Measurements from ENCODE around the gene EPB42. TPM values are rescaled to one million over a fixed set of nuclear protein-coding genes. Genes with fewer than 3 reads are reported as not detected.

Gene EPB42
- total RNA-seq, 1 experiment from 2014 or later = not detected

DNA sequence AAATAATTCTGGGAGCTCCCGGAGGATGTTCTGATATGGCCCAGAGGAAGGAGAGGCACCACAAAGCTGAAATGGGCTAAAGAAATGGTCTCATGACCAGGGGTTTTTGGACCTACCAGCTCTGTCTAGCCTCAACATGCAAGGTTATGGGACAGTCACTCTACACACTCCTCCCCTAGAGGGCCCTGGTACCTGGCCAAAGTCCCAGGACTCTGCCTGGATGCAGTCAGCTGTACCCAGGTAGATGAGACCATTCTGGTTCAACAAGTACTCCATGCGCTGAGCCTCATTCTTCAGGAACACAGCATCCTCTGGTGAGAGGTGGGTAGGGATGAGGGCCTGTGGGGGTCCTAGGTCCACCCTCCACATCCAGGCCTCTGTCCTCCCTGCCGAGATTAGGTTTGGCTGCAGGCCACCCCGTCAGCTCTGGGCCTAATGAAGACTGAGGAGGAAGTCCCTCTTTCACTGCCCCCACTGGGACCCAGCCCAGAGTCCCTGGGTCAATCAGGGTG, 9.5 kb downstream of the EPB42 start:
- CTCF ChIA-PET = interaction anchor here (0.7 to 6.4 kb wide), 7 partner anchors 8 to 75 kb away, joined by 3 to 84 read pairs (median 5); no protein-coding TSS in a partner anchor
- no peak for ATAC-seq
- Mint-ChIP-seq H3K9me3 (no peaks in the 10 kb centered on the region), H3K4me1 (peaks cover 13% of the 10 kb centered on the region), H3K4me3 (no peak overlapping the region), H3K27me3 (ENCODE audit: low read depth) (no peaks in the 10 kb centered on the region), H3K27ac (no peak overlapping the region), H3K36me3 (no peaks in the 10 kb centered on the region)
- no peak for TF ChIP-seq TP53 (CRISPR knock-in tag; IDR thresholded peaks at IDR 0.05)
- TF ChIP-seq, protein P1, sequence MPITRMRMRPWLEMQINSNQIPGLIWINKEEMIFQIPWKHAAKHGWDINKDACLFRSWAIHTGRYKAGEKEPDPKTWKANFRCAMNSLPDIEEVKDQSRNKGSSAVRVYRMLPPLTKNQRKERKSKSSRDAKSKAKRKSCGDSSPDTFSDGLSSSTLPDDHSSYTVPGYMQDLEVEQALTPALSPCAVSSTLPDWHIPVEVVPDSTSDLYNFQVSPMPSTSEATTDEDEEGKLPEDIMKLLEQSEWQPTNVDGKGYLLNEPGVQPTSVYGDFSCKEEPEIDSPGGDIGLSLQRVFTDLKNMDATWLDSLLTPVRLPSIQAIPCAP (CRISPR knock-in tag; IDR thresholded peaks at IDR 0.05) = no peak
- TF ChIP-seq, protein P2, sequence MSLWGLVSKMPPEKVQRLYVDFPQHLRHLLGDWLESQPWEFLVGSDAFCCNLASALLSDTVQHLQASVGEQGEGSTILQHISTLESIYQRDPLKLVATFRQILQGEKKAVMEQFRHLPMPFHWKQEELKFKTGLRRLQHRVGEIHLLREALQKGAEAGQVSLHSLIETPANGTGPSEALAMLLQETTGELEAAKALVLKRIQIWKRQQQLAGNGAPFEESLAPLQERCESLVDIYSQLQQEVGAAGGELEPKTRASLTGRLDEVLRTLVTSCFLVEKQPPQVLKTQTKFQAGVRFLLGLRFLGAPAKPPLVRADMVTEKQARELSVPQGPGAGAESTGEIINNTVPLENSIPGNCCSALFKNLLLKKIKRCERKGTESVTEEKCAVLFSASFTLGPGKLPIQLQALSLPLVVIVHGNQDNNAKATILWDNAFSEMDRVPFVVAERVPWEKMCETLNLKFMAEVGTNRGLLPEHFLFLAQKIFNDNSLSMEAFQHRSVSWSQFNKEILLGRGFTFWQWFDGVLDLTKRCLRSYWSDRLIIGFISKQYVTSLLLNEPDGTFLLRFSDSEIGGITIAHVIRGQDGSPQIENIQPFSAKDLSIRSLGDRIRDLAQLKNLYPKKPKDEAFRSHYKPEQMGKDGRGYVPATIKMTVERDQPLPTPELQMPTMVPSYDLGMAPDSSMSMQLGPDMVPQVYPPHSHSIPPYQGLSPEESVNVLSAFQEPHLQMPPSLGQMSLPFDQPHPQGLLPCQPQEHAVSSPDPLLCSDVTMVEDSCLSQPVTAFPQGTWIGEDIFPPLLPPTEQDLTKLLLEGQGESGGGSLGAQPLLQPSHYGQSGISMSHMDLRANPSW (CRISPR knock-in tag; conservative IDR thresholded peaks at IDR 0.05; ENCODE audit: low read depth) = no peak
- TF ChIP-seq ZNF232 (CRISPR knock-in tag; IDR thresholded peaks at IDR 0.05) = no peak
- TF ChIP-seq, protein P3, sequence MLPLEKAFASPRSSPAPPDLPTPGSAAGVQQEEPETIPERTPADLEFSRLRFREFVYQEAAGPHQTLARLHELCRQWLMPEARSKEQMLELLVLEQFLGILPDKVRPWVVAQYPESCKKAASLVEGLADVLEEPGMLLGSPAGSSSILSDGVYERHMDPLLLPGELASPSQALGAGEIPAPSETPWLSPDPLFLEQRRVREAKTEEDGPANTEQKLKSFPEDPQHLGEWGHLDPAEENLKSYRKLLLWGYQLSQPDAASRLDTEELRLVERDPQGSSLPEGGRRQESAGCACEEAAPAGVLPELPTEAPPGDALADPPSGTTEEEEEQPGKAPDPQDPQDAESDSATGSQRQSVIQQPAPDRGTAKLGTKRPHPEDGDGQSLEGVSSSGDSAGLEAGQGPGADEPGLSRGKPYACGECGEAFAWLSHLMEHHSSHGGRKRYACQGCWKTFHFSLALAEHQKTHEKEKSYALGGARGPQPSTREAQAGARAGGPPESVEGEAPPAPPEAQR (CRISPR knock-in tag; IDR thresholded peaks at IDR 0.05) = no peak
- no peak for TF ChIP-seq PRDM15 (CRISPR knock-in tag; IDR thresholded peaks at IDR 0.05)
- no peak for TF ChIP-seq ZNF416 (CRISPR knock-in tag; IDR thresholded peaks at IDR 0.05)
- TF ChIP-seq, protein P4, sequence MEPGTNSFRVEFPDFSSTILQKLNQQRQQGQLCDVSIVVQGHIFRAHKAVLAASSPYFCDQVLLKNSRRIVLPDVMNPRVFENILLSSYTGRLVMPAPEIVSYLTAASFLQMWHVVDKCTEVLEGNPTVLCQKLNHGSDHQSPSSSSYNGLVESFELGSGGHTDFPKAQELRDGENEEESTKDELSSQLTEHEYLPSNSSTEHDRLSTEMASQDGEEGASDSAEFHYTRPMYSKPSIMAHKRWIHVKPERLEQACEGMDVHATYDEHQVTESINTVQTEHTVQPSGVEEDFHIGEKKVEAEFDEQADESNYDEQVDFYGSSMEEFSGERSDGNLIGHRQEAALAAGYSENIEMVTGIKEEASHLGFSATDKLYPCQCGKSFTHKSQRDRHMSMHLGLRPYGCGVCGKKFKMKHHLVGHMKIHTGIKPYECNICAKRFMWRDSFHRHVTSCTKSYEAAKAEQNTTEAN (CRISPR knock-in tag; IDR thresholded peaks at IDR 0.05) = no peak
- TF ChIP-seq ZNF263 (CRISPR knock-in tag; IDR thresholded peaks at IDR 0.05; ENCODE audit: low read depth) = no peak
- TF ChIP-seq RELA (CRISPR knock-in tag; IDR thresholded peaks at IDR 0.05; ENCODE audit: borderline replicate concordance) = no peak
- TF ChIP-seq PRRX2 (CRISPR knock-in tag; IDR thresholded peaks at IDR 0.05) = no peak
- POLR2A ChIA-PET = no interaction called here
- no peak for DNase-seq (ENCODE audit: low spot score)

GRCh38 chr15:43210807-43211206, 10.0 kb downstream of the EPB42 start:
- DNase-seq (ENCODE audit: low spot score) (no peak), ATAC-seq (no peak)
- H3K4me1 Mint-ChIP-seq = peaks cover 13% of the 10 kb centered on the region
- no peak overlapping the region for H3K4me3 Mint-ChIP-seq
- no peaks in the 10 kb centered on the region for H3K36me3 Mint-ChIP-seq
- no peaks in the 10 kb centered on the region for H3K9me3 Mint-ChIP-seq
- ChIA-PET CTCF (interaction anchor here (0.9 to 6.4 kb wide), 5 partner anchors 8 to 75 kb away, joined by 4 to 84 read pairs (median 5); no protein-coding TSS in a partner anchor), POLR2A (interaction anchor here (0.8 kb wide), 1 partner anchor 8 kb away, joined by 3 read pairs; no protein-coding TSS in a partner anchor)
- H3K27ac Mint-ChIP-seq = no peak overlapping the region
- H3K27me3 Mint-ChIP-seq (ENCODE audit: low read depth) = no peaks in the 10 kb centered on the region
- TF ChIP-seq ZNF263 (CRISPR knock-in tag; IDR thresholded peaks at IDR 0.05; ENCODE audit: low read depth) = no peak
- TF ChIP-seq TEAD1 (CRISPR knock-in tag; IDR thresholded peaks at IDR 0.05) = no peak
- TF ChIP-seq FOXJ3 (CRISPR knock-in tag; IDR thresholded peaks at IDR 0.05; ENCODE audit: borderline replicate concordance) = no peak
- no peak for TF ChIP-seq RORB (CRISPR knock-in tag; IDR thresholded peaks at IDR 0.05)
- TF ChIP-seq SMAD4 (CRISPR knock-in tag; IDR thresholded peaks at IDR 0.05) = no peak
- no peak for TF ChIP-seq ZNF138 (CRISPR knock-in tag; conservative IDR thresholded peaks at IDR 0.05)
- no peak for TF ChIP-seq PRRX2 (CRISPR knock-in tag; IDR thresholded peaks at IDR 0.05)
- TF ChIP-seq, protein P1 (CRISPR knock-in tag; IDR thresholded peaks at IDR 0.05) = no peak
- no peak for TF ChIP-seq ZNF671 (CRISPR knock-in tag; IDR thresholded peaks at IDR 0.05)
- no peak for TF ChIP-seq OVOL2 (CRISPR knock-in tag; IDR thresholded peaks at IDR 0.05; ENCODE audit: borderline replicate concordance)
- TF ChIP-seq, protein P5, sequence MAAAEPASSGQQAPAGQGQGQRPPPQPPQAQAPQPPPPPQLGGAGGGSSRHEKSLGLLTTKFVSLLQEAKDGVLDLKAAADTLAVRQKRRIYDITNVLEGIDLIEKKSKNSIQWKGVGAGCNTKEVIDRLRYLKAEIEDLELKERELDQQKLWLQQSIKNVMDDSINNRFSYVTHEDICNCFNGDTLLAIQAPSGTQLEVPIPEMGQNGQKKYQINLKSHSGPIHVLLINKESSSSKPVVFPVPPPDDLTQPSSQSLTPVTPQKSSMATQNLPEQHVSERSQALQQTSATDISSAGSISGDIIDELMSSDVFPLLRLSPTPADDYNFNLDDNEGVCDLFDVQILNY (CRISPR knock-in tag; IDR thresholded peaks at IDR 0.05) = no peak
- no peak for TF ChIP-seq GABPB1 (CRISPR knock-in tag; IDR thresholded peaks at IDR 0.05)
- TF ChIP-seq MXD4 (CRISPR knock-in tag; IDR thresholded peaks at IDR 0.05; ENCODE audit: borderline replicate concordance) = no peak
- no peak for TF ChIP-seq ESRRA (CRISPR knock-in tag; IDR thresholded peaks at IDR 0.05; ENCODE audit: borderline replicate concordance)
